GM18861 (cell line): ENCODE results near the gene CTDSP2.

Source experiments
- ATAC-seq: cut with Tn5 transposase; IDR thresholded peaks from one replicate; pipeline ENCODE4 v1.9.1; 2021; ENCODE audit not compliant: unreplicated experiment

The CTDSP2 gene

DNA sequence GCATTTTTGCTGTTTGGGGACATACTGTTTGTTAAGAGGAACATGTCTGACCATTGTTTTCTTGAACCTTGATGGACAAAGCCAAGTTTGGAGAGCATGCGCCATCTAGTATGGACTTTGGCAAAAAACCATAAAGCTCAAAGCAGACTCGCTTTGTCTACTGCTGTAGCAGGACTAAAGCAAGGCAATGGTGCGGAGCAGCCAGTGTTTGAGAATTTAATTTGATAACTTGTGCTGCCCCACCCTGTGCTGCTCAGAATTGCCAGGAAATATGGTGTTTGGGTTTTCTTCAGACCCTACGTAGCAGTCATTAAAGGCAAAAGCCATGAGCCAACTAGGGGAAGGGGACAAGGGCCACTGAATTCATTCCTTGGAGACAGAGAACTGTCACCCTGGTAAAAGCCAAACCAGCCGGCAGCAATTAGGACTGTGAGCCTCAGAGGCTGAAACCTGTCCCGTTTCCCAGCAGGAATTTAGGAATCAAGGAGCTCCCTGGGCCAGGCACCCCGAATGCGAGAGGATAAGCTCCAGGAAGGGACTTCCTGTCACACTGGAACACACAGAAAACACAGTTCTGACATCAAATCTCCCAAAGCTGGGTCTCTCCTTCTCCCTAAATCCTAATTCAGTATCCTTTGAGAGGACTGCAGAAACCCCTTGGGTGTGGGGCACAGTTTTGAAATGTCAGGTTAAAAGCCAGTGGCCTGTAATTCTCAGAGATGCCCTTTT, 29.1 kb downstream of the CTDSP2 start:
- no peak for ATAC-seq

DNA sequence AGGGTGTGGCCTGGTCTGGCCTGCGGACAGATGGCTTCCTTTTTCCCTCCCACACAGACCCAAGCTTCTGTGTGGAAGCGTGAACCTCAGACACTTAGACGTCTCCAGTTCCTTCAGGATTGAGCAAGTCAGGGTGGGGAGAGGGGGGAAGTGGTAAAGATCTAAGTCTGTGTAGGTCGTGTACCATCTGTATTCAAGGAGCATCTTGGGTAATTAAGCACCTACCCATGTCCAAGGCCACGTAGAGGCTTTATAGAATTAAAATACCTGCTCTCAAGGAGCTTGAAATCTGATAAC, 29.7 kb downstream of the CTDSP2 start:
- ATAC-seq, result no peak

DNA sequence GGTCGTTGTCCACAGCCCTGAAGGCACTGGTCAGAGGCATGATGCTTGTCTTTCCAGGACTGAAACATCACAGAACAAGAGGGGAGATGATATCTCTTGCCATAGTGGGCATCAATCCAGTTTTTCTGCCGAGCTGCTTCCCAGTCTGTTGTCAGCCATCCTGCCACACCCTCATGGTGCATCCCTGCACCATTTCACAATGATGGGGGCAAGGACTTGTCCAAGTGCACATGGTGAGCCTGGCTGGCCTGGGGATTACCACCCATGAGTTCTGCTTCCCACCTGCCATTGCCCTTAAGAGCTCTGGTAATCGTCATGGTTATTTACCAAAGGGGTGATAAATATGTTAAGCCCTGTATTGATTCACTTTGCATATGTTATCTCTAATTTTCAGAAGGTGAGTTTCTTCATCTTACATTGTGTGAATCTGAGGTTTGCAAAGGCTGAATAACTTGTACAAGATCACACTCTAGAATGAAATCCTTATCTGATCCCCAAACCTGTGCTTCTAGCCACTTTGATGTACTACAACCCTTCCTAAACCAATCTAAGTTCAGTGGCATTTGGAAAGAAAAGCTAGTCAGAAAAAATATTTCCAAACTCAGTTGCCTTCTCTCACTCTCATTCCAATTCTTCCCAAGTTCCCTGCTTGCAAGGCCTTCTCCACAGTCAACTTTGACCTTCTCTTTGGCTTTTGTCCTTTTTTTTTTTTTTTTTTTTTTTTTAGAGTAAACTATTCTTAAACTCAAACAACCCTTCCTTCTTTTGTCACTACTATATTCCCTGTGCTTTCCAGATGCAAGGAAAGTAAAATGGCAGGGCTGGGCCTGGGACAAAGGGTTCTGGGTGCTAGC, 30.3 kb downstream of the CTDSP2 start:
- no peak for ATAC-seq

DNA sequence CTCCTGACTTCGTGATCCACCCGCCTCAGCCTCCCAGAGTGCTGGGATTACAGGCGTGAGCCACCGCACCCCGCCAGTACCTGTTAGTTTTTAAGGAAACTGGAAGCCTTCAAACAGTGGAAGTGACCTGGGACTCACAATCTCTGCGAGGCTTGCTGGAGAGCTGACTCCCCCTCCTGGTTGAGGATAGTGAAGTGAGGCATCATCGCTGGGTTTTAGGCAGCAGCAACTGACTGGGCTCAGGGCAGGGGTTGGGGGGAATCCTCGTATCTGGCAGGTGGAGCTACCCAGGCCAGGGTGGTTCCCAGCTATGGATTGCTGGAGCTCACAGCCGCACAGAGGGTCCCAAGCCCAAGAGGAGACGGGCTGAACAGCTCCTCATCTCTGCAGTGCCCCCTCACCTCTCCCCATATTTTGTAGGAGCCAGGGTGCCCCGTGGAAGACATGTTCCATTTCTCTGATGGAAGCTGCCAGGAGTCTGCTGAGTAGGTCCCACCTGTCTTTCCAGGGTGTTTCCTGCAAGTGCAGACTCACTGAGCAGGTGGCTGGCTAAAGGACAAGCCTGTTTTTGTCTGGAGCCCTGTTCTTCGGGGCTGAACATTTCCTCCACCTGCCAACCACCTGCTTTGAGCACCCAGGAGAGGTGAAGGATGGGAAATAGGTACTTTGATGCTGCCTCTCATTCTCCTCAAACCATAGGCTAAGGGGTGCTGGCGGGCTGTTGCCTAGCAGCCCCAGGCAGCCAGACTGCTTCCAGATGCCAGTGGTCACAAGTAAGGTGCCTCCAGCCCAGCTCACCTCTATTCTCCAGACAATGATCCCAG, 31.1 kb downstream of the CTDSP2 start:
- ATAC-seq, result no peak

DNA sequence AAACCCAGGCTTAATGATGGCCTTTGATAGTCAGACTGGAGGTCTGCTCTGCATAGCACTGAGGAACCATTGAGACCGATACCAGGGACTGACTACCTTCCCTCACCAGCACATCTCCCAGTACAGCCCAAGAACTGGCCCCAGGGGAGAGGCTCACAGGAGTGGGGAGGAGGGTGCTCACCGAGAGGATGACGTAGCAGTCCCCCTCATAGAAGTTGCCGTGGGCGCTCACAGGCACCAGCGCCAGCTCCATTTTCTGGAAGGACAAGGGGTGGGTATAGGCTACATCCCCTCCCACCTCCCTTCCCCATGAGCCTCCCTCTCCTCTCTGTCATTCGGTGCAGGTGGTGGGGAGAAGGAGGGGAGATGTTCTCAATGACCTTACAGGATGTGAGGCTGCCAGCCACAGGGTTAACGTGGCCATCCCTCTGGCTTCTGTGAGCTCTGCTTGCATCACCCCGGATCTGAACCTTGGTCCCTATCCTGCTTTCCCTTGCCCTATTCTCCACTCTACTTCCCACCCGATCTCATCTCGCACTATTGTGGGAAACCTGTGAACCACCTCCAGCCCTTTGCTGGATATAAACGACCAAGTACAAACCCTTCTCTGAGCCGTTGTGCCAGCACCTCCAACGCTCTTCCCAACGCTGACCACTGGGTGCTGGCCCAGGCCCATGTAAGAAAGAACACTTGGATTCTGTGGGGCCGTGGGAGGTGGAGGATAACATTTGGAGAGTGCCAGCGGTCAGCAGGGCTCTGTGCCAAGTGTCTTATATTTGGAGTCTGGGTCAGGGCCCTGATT, 32.4 kb downstream of the CTDSP2 start:
- ATAC-seq, result no peak

DNA sequence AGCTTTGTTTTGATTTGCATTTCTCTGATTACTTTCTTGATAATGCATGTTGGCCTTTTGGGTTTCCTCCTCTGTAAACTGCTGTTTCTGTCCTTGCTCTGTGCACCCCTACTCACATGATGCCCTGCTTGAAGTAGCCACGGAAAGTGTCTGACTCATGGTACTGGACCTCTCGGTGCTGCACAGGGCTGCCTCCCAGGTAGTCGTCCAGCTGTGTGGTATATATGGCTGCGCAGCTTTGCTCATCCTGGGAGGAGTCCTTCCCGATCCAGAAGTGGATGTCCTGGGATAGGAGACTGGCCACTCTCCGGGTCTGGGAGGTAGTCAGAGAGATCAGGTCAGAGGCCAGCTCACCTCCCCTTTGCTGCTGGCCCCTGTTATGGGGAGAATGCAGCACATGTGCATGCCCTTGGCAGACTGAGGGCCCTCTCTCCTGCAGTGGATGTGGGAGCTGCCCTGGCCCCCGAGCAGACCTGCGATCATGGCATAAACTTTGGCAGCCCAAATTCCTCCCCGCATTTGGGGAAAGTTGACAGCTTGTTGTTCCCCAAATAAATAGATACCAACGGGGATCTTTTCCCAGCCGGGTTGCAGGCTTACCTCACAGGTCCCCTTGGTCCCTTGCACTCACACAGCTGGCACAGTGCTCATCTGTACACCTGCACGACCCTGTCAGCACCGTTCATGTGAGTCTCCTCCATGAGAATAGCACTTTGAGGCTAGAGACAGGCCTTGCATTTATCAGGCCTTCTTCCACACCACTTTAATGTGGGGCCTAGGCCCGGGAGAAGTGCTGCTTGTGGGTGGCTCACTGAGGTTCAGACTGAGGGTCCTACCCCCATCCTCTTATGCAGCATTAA, 33.2 kb downstream of the CTDSP2 start:
- no peak for ATAC-seq

DNA sequence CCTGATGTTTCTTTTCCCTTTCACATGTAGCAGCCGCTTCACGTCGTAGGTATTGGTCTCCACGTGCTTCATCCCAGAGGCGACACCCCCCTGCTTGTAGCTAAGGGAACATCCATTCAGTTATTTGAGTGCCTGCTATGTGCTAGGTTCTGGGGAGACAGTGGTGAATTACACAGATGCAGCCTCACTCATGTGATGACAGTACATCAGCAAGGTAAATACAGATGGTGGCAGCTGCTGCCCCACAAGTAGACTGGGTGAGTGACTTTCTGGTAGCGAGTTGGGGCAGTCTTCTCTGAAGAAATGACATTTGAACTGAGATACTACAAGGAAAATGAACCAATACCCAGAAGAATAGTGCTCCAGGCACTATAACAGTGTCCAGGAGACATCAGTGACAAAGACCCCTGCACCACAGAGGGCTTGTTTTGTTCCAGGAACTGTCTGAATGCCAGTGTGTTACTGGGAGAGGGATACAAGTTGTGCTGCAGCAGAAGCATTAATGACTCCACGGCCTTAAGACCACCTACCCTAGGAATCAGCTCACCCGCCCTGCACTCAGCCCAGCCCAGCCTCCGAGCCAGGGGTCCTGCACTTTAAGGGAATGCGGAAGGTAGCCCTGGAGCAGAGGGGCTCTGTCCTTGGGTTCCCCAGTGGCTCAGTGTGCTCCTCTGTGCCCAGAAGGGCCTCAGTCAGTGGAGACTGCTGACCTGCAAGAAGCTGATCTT, 35.3 kb downstream of the CTDSP2 start:
- no peak for ATAC-seq

DNA sequence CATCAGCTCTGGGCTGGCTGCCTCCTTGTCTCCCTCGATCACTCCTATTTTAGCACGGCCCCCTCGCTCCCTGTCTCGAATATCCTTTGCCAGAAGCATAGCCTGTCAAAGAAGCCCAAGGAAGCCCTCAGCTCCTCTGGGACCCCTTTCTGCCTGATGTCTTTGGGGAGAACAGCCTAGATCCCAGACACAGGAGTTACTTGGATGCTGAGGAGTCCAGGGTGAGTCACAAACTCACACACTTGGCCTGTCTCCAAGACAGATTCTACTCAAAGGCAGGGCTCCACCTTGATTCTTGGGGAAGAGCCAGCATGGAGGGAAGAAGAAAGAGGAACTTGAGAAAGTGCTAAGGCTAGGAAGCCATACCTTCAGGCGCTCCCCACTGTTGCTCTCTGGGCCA, 36.1 kb downstream of the CTDSP2 start:
- ATAC-seq, result no peak

DNA sequence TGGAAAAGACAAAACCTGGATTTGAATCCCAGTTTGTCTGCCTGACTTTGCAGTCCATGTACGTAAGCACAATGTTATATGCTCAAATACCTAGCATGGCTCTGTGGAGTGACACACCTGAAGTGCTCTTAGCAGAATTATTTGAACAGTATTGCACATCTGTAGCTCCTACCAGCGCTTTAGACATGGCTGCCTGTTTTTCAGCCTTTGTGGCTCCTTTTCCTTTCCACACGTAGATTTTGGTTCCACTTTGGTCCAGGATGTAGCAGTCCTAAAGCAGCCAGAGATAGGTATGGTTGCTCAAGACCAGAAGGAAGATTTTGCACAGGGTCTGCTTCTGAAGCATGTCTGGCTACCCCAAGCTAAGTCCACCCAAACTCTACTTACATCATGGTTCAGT, 37.1 kb downstream of the CTDSP2 start:
- no peak for ATAC-seq

DNA sequence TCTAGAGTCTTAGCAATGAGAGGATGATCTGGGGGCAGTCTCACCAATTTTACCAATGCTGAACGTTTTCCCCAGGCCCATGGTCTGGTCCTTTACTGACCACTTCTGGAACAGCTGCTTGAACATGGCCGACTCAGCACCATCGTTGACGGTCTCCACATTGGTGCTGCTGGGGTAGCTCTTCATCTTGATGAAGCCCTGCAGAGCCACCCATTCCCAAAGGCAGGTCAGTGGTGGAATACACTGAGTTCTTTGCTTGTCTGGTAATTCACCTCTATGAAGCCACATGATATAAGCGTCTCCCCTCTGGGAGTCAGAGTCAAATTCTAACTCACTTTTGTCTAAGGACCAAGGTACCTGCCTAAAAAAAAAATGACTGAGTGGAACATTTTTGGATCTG, 38.2 kb downstream of the CTDSP2 start:
- no peak for ATAC-seq

DNA sequence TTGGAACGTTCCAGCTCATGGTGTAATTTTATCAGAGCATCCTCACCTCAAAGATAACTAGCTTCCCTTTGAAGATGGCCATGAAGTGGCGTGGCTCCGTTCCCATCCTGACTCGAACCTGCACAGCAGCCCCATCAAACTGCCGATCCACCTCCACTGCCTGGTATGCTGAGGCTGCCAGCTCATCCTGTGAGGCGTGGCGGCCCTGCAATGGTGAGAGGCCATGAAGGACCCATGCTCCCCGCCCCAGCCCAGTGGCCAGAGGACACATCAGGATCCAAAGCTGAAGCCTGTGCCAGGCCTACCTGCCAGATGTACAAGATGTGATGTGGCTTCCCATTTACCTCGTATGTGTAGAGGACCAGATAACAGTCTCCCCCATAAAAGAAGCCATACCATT, 39.2 kb downstream of the CTDSP2 start:
- ATAC-seq, result no peak

DNA sequence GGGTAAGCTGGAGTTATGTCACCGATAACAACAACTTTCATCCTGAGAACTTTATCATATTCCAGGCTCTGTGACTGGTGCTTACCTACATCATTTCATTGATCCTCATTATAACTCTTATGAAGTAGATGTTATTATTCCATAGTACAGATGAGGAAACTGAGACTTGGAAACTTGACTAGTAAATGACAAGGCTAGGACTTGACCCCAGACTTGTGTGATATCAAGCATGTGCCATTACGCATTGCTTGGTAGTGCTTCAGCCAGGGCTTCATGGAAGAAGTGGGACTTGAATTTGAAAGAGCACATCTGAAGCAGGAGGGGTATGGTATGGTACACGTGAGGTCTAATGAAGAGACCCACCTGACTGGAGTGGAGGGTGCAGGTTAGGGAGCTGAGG, 39.9 kb downstream of the CTDSP2 start:
- no peak for ATAC-seq

DNA sequence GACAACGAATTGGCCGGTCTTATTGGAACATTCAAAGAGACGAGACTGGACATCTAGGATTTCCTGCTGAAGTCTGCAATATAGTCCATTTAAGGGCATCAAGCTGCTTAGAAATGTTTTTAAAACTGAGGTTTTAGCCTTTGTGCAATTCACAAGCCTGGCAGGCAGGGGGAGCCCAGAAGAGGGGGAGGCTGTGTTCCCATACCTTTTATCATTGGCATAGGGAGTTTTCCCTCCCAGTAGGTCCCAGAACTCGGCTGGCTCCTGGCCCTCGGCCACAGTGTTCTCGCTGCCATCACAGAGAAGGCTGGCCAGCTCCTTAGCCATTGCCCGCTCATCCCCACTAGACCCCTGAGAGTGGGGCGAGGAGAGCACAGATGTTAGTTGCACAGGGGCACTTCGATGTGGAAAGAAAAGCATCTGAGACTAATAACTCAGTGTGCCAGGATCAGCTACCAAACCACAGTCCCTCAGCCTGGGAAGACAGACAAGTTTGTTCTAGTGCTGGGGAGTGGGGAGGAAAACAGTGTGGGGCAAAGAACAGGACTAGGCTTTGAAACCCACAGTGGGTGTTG, 43.1 kb downstream of the CTDSP2 start:
- no peak for ATAC-seq

DNA sequence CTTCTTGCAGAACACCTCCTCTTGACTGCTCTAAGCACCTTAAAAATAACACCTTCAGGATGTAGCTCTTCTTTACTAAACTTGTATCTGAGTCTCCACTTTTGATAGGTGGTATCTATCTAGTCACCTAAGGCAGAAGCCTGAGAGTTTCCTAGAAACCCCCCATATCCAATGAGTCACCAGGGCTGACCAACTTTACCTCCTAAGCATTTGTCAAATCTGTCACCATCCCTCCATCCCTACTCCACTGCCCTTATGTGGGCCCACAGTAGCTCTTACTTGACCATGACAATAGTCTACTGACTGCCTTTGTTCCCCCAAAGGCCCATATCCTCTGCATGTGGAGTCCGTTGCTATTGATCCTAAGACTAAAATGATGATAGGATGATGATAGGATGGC, 43.9 kb downstream of the CTDSP2 start:
- no peak for ATAC-seq

DNA sequence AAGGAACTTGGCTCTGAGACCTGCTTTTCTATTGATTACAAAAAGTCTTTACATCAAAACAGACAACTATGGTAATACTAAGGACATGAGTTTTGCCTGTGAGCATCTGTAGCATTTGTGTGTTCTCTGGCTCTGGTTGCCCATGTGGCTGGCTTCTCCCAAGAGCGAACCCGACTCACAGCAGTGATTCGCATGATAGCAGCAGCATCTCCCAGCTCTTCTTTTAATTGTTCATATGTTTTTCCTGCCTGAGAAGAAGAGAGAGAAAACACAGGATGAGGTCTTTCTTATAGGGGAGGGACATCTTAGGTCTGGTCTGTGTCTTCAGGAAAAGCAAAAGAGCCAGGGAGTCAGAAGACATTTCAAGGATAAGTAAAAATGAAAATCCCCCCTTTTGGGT, 45.6 kb downstream of the CTDSP2 start:
- no peak for ATAC-seq

DNA sequence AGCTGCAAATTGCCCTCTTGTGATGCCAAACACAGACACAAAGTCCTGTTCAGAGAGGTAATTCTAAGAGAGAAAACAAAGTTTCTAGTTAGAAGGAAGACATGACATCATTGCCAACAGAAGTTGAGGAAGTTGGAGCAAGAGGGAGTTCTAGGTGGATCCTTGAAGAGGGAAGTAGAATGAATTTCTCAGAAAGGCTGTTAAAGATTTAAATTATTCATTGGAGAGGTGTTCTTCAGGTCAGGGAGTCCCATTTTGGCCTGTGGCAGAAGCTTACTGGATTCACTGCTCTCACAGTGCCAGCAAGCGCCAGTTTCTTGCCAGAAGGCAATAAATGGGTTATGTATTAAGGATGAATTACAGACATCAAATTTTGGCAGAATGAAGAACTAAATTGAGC, 48.6 kb downstream of the CTDSP2 start:
- no peak for ATAC-seq

DNA sequence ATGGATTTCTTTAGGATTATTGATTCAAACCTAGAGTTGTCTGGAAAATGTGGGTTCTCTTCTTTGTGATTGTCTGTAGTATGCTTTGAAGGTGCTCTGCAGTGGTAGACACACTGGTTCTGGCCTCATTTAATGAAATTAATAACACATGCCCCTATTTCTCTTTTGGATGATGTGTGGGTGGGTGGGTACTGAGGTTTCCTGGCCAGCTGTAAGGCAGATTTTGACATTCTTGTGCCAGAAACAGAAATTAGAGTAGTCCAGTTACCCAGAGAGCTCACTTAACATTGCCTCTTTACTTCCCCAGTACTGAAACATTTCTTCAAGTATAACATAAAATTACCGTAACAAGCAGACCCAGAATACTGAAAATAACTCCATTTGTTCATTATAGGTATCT, 49.5 kb downstream of the CTDSP2 start:
- no peak for ATAC-seq

DNA sequence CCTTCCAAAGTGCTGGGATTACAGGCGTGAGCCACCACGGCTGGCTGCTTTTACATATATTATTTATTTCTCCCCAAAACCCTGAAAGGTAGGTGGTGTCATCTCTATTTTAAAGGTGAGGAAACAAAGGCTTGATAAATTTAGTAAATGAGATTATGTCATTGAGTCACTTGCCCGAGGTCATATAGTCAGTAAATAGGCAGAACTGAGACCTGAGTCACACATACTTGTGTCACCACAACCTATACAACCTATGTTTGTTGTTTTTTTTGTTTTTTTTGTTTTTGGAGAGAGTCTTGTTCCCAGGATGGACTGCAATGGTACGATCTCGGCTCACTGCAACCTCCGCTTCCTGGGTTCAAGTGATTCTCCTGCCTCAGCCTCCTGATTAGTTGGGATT, 51.2 kb downstream of the CTDSP2 start:
- ATAC-seq, result no peak

DNA sequence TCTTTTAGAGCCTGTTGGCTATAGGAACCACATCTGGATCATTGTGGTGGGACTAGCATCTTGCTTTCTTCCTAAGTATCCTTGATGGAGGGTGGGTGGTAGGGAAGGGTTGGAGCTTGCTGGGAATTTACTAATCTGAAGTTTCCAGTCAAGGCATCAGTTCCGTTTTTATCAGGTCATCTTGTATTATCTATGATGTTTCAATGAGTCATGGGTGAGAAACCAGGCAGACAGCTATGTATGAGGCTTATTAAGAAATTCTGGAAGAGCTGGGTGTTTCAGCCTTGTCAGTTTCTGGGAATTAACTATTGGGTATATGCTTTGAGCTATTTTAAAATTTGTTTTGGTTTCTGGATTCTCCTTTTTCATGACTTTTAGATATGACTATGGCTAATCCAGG, 52.6 kb downstream of the CTDSP2 start:
- ATAC-seq, result no peak
